ENCODE measurements around the gene TAF6.
A peak's percentile ranks its signal among the peaks of the same experiment; 100 is the strongest.

Gene TAF6

GRCh38 chr7:100111914-100112313 lies 7.2 kb downstream of the TAF6 start:
- Mint-ChIP-seq H3K4me3 (no peak overlapping the region), H3K9me3 (no peaks in the 10 kb centered on the region), H3K4me1 (peaks cover 4% of the 10 kb centered on the region), H3K36me3 (peaks cover 7% of the 10 kb centered on the region), H3K27ac (no peak overlapping the region), H3K27me3 (no peaks in the 10 kb centered on the region)

- peaks cover 4% of the 10 kb centered on the region for H3K4me1 Mint-ChIP-seq
- peaks cover 6% of the 10 kb centered on the region for H3K36me3 Mint-ChIP-seq
- H3K27me3 Mint-ChIP-seq = no peaks in the 10 kb centered on the region
- no peaks in the 10 kb centered on the region for H3K9me3 Mint-ChIP-seq
- H3K4me3 Mint-ChIP-seq = no peak overlapping the region
- no peak overlapping the region for H3K27ac Mint-ChIP-seq
These were observed 8.0 kb downstream of the TAF6 start for GRCh38 chr7:100111156-100111555.

GRCh38 chr7:100109521-100110163 lies 9.5 kb downstream of the TAF6 start:
- H3K9me3 Mint-ChIP-seq = no peaks in the 10 kb centered on the region
- H3K4me1 Mint-ChIP-seq = no peaks in the 10 kb centered on the region
- no peak overlapping the region for H3K27ac Mint-ChIP-seq
- H3K27me3 Mint-ChIP-seq = no peaks in the 10 kb centered on the region
- peaks cover 6% of the 10 kb centered on the region for H3K36me3 Mint-ChIP-seq
- H3K4me3 Mint-ChIP-seq = no peak overlapping the region

GRCh38 chr7:100107890-100108289 lies 11.3 kb downstream of the TAF6 start:
- Mint-ChIP-seq H3K27me3 (no peaks in the 10 kb centered on the region), H3K4me3 (no peak overlapping the region), H3K4me1 (peaks cover 5% of the 10 kb centered on the region), H3K36me3 (peaks cover 6% of the 10 kb centered on the region), H3K9me3 (no peaks in the 10 kb centered on the region), H3K27ac (no peak overlapping the region)

GRCh38 chr7:100107125-100107737 lies 11.9 kb downstream of the TAF6 start:
- H3K4me3 Mint-ChIP-seq = no peak overlapping the region
- peaks cover 3% of the 10 kb centered on the region for H3K36me3 Mint-ChIP-seq
- no peaks in the 10 kb centered on the region for H3K27me3 Mint-ChIP-seq
- H3K4me1 Mint-ChIP-seq = peaks cover 11% of the 10 kb centered on the region
- no peaks in the 10 kb centered on the region for H3K9me3 Mint-ChIP-seq
- H3K27ac Mint-ChIP-seq = peak overlapping the region; percentile 41

GRCh38 chr7:100106633-100107032 lies 12.5 kb downstream of the TAF6 start:
- Mint-ChIP-seq H3K9me3 (no peaks in the 10 kb centered on the region), H3K27me3 (no peaks in the 10 kb centered on the region), H3K36me3 (peaks cover 3% of the 10 kb centered on the region), H3K4me3 (no peak overlapping the region), H3K4me1 (peaks cover 11% of the 10 kb centered on the region), H3K27ac (peak overlapping the region; percentile 41)

GRCh38 chr7:100105534-100105933 lies 13.6 kb downstream of the TAF6 start:
- Mint-ChIP-seq H3K4me3 (no peak overlapping the region), H3K4me1 (peaks cover 11% of the 10 kb centered on the region), H3K27me3 (no peaks in the 10 kb centered on the region), H3K36me3 (no peaks in the 10 kb centered on the region), H3K27ac (no peak overlapping the region), H3K9me3 (no peaks in the 10 kb centered on the region)

- Mint-ChIP-seq H3K9me3 (no peaks in the 10 kb centered on the region), H3K4me1 (peaks cover 33% of the 10 kb centered on the region), H3K36me3 (peaks cover 17% of the 10 kb centered on the region), H3K27ac (no peak overlapping the region), H3K27me3 (no peaks in the 10 kb centered on the region), H3K4me3 (peak overlapping the region; percentile 84)
These were observed 16.0 kb downstream of the TAF6 start for GRCh38 chr7:100102950-100103840.

GRCh38 chr7:100101016-100101862 lies 17.9 kb downstream of the TAF6 start, which contains the start of the genes AP4M1 and MCM7:
TSS of gene AP4M1 (plus strand) at chr7:100101643. CDS start at chr7:100101715, 72 bp downstream.
TSS of gene MCM7 (minus strand) at chr7:100101397. CDS start at chr7:100101294, 103 bp downstream.
- peaks cover 26% of the 10 kb centered on the region for H3K36me3 Mint-ChIP-seq
- peak within 1 kb of the TSS; percentile 95 for H3K4me3 Mint-ChIP-seq

GRCh38 chr7:100100420-100101015 lies 18.6 kb downstream of the TAF6 start:
- peak overlapping the region; percentile 98 for H3K27ac Mint-ChIP-seq
- no peaks in the 10 kb centered on the region for H3K27me3 Mint-ChIP-seq
- peaks cover 44% of the 10 kb centered on the region for H3K4me1 Mint-ChIP-seq
- H3K4me3 Mint-ChIP-seq = peak overlapping the region; percentile 95
- H3K36me3 Mint-ChIP-seq = peaks cover 30% of the 10 kb centered on the region
- H3K9me3 Mint-ChIP-seq = no peaks in the 10 kb centered on the region

More at GRCh38 chr7:100101016-100101862, 17.9 kb downstream of the TAF6 start, which contains the start of the genes AP4M1 and MCM7:
- Mint-ChIP-seq H3K27me3 (no peaks in the 10 kb centered on the region), H3K27ac (peak within 1 kb of the TSS; percentile 98), H3K9me3 (no peaks in the 10 kb centered on the region), H3K4me1 (peaks cover 41% of the 10 kb centered on the region)

- Mint-ChIP-seq H3K27ac (peak overlapping the region; percentile 98), H3K27me3 (no peaks in the 10 kb centered on the region), H3K4me1 (peaks cover 48% of the 10 kb centered on the region), H3K36me3 (peaks cover 32% of the 10 kb centered on the region), H3K4me3 (peak overlapping the region; percentile 95), H3K9me3 (no peaks in the 10 kb centered on the region)
These were observed 19.7 kb downstream of the TAF6 start for GRCh38 chr7:100099452-100099851.

GRCh38 chr7:100098913-100099312 lies 20.2 kb downstream of the TAF6 start:
- peaks cover 32% of the 10 kb centered on the region for H3K36me3 Mint-ChIP-seq
- H3K27ac Mint-ChIP-seq = peak overlapping the region; percentile 87
- no peaks in the 10 kb centered on the region for H3K27me3 Mint-ChIP-seq
- H3K4me3 Mint-ChIP-seq = peak overlapping the region; percentile 75
- H3K9me3 Mint-ChIP-seq = no peaks in the 10 kb centered on the region
- peaks cover 47% of the 10 kb centered on the region for H3K4me1 Mint-ChIP-seq

GRCh38 chr7:100095704-100096103 lies 23.5 kb downstream of the TAF6 start:
- Mint-ChIP-seq H3K4me3 (no peak overlapping the region), H3K27me3 (no peaks in the 10 kb centered on the region), H3K9me3 (no peaks in the 10 kb centered on the region), H3K4me1 (peaks cover 40% of the 10 kb centered on the region), H3K36me3 (peaks cover 32% of the 10 kb centered on the region), H3K27ac (peak overlapping the region; percentile 77)

- H3K9me3 Mint-ChIP-seq = no peaks in the 10 kb centered on the region
- H3K4me1 Mint-ChIP-seq = peaks cover 44% of the 10 kb centered on the region
- H3K27me3 Mint-ChIP-seq = no peaks in the 10 kb centered on the region
- H3K4me3 Mint-ChIP-seq = no peak overlapping the region
- H3K27ac Mint-ChIP-seq = peak overlapping the region; percentile 62
- H3K36me3 Mint-ChIP-seq = peaks cover 32% of the 10 kb centered on the region
These were observed 23.9 kb downstream of the TAF6 start for GRCh38 chr7:100095289-100095688.
